ENCODE results near the gene NUTF2. TPM values are rescaled to one million over a fixed set of nuclear protein-coding genes. Genes with fewer than 3 reads are reported as not detected.

NUTF2 gene
- total RNA-seq, 1 experiment from 2014 or later = 200 TPM

GRCh38 chr16:67885976-67886375 is 39.2 kb downstream of the NUTF2 start:
- Mint-ChIP-seq H3K27me3 (ENCODE audit: low read depth) (no peaks in the 10 kb centered on the region), H3K4me1 (peaks cover 23% of the 10 kb centered on the region), H3K27ac (no peak overlapping the region), H3K9me3 (no peaks in the 10 kb centered on the region), H3K4me3 (no peak overlapping the region), H3K36me3 (peaks cover 17% of the 10 kb centered on the region)
- POLR2A ChIA-PET = interaction anchor here (3.8 kb wide), 1 partner anchor 50 kb away, joined by 30 read pairs; the partner anchor contains the start of gene PSMB10
- TF ChIP-seq CREB1 (CRISPR knock-in tag; IDR thresholded peaks at IDR 0.05) = no peak
- no peak for TF ChIP-seq EMX1 (CRISPR knock-in tag; IDR thresholded peaks at IDR 0.05)
- no peak for TF ChIP-seq E2F5 (CRISPR knock-in tag; IDR thresholded peaks at IDR 0.05)
- TF ChIP-seq TEAD4 (CRISPR knock-in tag; IDR thresholded peaks at IDR 0.05) = no peak
- TF ChIP-seq CREM (CRISPR knock-in tag; IDR thresholded peaks at IDR 0.05) = no peak
- no peak for TF ChIP-seq IRF1 (CRISPR knock-in tag; IDR thresholded peaks at IDR 0.05)
- TF ChIP-seq FOXP4 (CRISPR knock-in tag; IDR thresholded peaks at IDR 0.05) = no peak
- TF ChIP-seq NR3C1 (CRISPR knock-in tag; conservative IDR thresholded peaks at IDR 0.05; ENCODE audit: low read depth) = no peak
- ATAC-seq = peak; percentile 2
- no peak for DNase-seq (ENCODE audit: low spot score)
- CTCF ChIA-PET = interaction anchor here (0.8 to 5.5 kb wide), 12 partner anchors 12 to 365 kb away, joined by 3 to 144 read pairs (median 4); partner anchors contain the start of genes CTRL, EDC4, PSMB10 and RANBP10

GRCh38 chr16:67886387-67886786 is 39.7 kb downstream of the NUTF2 start:
- Mint-ChIP-seq H3K27ac (peak overlapping the region; percentile 52), H3K27me3 (ENCODE audit: low read depth) (no peaks in the 10 kb centered on the region), H3K9me3 (no peaks in the 10 kb centered on the region), H3K4me1 (peaks cover 23% of the 10 kb centered on the region), H3K4me3 (no peak overlapping the region), H3K36me3 (peaks cover 13% of the 10 kb centered on the region)
- ATAC-seq = peak; percentile 18
- DNase-seq (ENCODE audit: low spot score) = no peak
- ChIA-PET POLR2A (interaction anchor here (3.8 kb wide), 1 partner anchor 49 kb away, joined by 30 read pairs; the partner anchor contains the start of gene PSMB10), CTCF (interaction anchor here (0.8 to 5.5 kb wide), 10 partner anchors 13 to 365 kb away, joined by 3 to 144 read pairs (median 4); partner anchors contain the start of genes CTRL, EDC4 and PSMB10)
- no peak for TF ChIP-seq MXD4 (CRISPR knock-in tag; IDR thresholded peaks at IDR 0.05; ENCODE audit: borderline replicate concordance)
- TF ChIP-seq ZNF423 (CRISPR knock-in tag; IDR thresholded peaks at IDR 0.05) = no peak
- TF ChIP-seq E2F5 (CRISPR knock-in tag; IDR thresholded peaks at IDR 0.05) = no peak
- TF ChIP-seq HMGA2 (CRISPR knock-in tag; IDR thresholded peaks at IDR 0.05) = no peak
- no peak for TF ChIP-seq ZNF263 (CRISPR knock-in tag; IDR thresholded peaks at IDR 0.05; ENCODE audit: low read depth)
- no peak for TF ChIP-seq TEAD1 (CRISPR knock-in tag; IDR thresholded peaks at IDR 0.05)
- no peak for TF ChIP-seq ARID4B (CRISPR knock-in tag; IDR thresholded peaks at IDR 0.05; ENCODE audit: borderline replicate concordance)
- no peak for TF ChIP-seq CBFB (CRISPR knock-in tag; IDR thresholded peaks at IDR 0.05; ENCODE audit: low read depth)
- no peak for TF ChIP-seq GTF2I (CRISPR knock-in tag; conservative IDR thresholded peaks at IDR 0.05)
- TF ChIP-seq NFATC4 (CRISPR knock-in tag; IDR thresholded peaks at IDR 0.05) = no peak
- TF ChIP-seq STAT6 (CRISPR knock-in tag; conservative IDR thresholded peaks at IDR 0.05; ENCODE audit: low read depth) = no peak
- no peak for TF ChIP-seq ELF4 (CRISPR knock-in tag; IDR thresholded peaks at IDR 0.05; ENCODE audit: low read depth)
- TF ChIP-seq NFE2L1 (CRISPR knock-in tag; IDR thresholded peaks at IDR 0.05) = no peak
- TF ChIP-seq OVOL2 (CRISPR knock-in tag; IDR thresholded peaks at IDR 0.05; ENCODE audit: borderline replicate concordance) = no peak
- TF ChIP-seq SOX15 (CRISPR knock-in tag; IDR thresholded peaks at IDR 0.05) = no peak
- TF ChIP-seq IRF2 (CRISPR knock-in tag; IDR thresholded peaks at IDR 0.05; ENCODE audit: borderline replicate concordance, low read depth) = no peak
- no peak for TF ChIP-seq GRHL2 (CRISPR knock-in tag; IDR thresholded peaks at IDR 0.05; ENCODE audit: insufficient replicate concordance, severe bottlenecking)
- TF ChIP-seq ZNF317 (CRISPR knock-in tag; IDR thresholded peaks at IDR 0.05; ENCODE audit: borderline replicate concordance, low read depth) = no peak

All from WTC11 (cell line).